ENCODE measurements around the gene LEFTY2.
"Not testable (repeated sequence)": the region's sequence is repeated elsewhere in the genome, so short reads cannot be mapped to it uniquely, and the experiment has no call there.

LEFTY2 gene

GRCh38 chr1:225941187-225941941 lies at the start of gene LEFTY2:
Gene LEFTY2 (minus strand): TSS chr1:225941220. CDS start chr1:225941140, 80 bp downstream.
- in situ Hi-C loops (cut with HindIII; ENCODE audit: low sequenced_read_pairs): no loop called here

GRCh38 chr1:225987491-225988316 lies 46.7 kb upstream of the LEFTY2 start:
- in situ Hi-C loops (cut with HindIII; ENCODE audit: low sequenced_read_pairs): loop anchor here (25.0 kb wide), 2 partner anchors 200 to 500 kb away; partner anchors contain the start of gene SRP9

GRCh38 chr1:225981714-225982113 lies 40.7 kb upstream of the LEFTY2 start:
- in situ Hi-C loops (cut with HindIII; ENCODE audit: low sequenced_read_pairs): loop anchor here (5.0 to 25.0 kb wide), 3 partner anchors 59 to 494 kb away; partner anchors contain the start of genes PYCR2 and SRP9

- in situ Hi-C loops (cut with HindIII; ENCODE audit: low sequenced_read_pairs): loop anchor here (5.0 to 25.0 kb wide), 3 partner anchors 58 to 493 kb away; partner anchors contain the start of genes PYCR2 and SRP9
Measured at GRCh38 chr1:225980005-225980836, 39.2 kb upstream of the LEFTY2 start.

GRCh38 chr1:225979421-225979820 lies 38.4 kb upstream of the LEFTY2 start:
- in situ Hi-C loops (cut with HindIII; ENCODE audit: low sequenced_read_pairs): loop anchor here (25.0 kb wide), 2 partner anchors 192 to 492 kb away; partner anchors contain the start of gene SRP9

GRCh38 chr1:225977937-225978748 lies 37.1 kb upstream of the LEFTY2 start:
- in situ Hi-C loops (cut with HindIII; ENCODE audit: low sequenced_read_pairs): loop anchor here (25.0 kb wide), 2 partner anchors 191 to 491 kb away; partner anchors contain the start of gene SRP9

GRCh38 chr1:225975146-225975545 lies 34.1 kb upstream of the LEFTY2 start:
- in situ Hi-C loops (cut with HindIII; ENCODE audit: low sequenced_read_pairs): loop anchor here (25.0 kb wide), 2 partner anchors 188 to 488 kb away; partner anchors contain the start of gene SRP9

GRCh38 chr1:225974454-225974853 lies 33.4 kb upstream of the LEFTY2 start:
- in situ Hi-C loops (cut with HindIII; ENCODE audit: low sequenced_read_pairs): no loop called here

- in situ Hi-C loops (cut with HindIII; ENCODE audit: low sequenced_read_pairs): no loop called here
Measured at GRCh38 chr1:225973158-225973557, 32.1 kb upstream of the LEFTY2 start.

GRCh38 chr1:225972344-225973152 lies 31.5 kb upstream of the LEFTY2 start:
- in situ Hi-C loops (cut with HindIII; ENCODE audit: low sequenced_read_pairs): no loop called here

GRCh38 chr1:225970592-225971157 lies 29.7 kb upstream of the LEFTY2 start:
- in situ Hi-C loops (cut with HindIII; ENCODE audit: low sequenced_read_pairs): not testable (repeated sequence)

- in situ Hi-C loops (cut with HindIII; ENCODE audit: low sequenced_read_pairs): not testable (repeated sequence)
Measured at GRCh38 chr1:225969751-225970150, 28.7 kb upstream of the LEFTY2 start.

GRCh38 chr1:225965231-225965630 lies 24.2 kb upstream of the LEFTY2 start:
- in situ Hi-C loops (cut with HindIII; ENCODE audit: low sequenced_read_pairs): no loop called here

GRCh38 chr1:225963735-225964530 lies 22.9 kb upstream of the LEFTY2 start:
- in situ Hi-C loops (cut with HindIII; ENCODE audit: low sequenced_read_pairs): no loop called here

- in situ Hi-C loops (cut with HindIII; ENCODE audit: low sequenced_read_pairs): no loop called here
Measured at GRCh38 chr1:225962440-225962975, 21.5 kb upstream of the LEFTY2 start.

- in situ Hi-C loops (cut with HindIII; ENCODE audit: low sequenced_read_pairs): no loop called here
Measured at GRCh38 chr1:225961659-225962439, 20.8 kb upstream of the LEFTY2 start.

GRCh38 chr1:225958041-225958440 lies 17.0 kb upstream of the LEFTY2 start:
- in situ Hi-C loops (cut with HindIII; ENCODE audit: low sequenced_read_pairs): loop anchor here (5.0 kb wide), 1 partner anchor 46 kb away; no protein-coding TSS in a partner anchor
